ENCODE measurements around the gene POP7. TPM values are rescaled to one million over a fixed set of nuclear protein-coding genes. Genes with fewer than 3 reads are reported as not detected.
"Not testable (repeated sequence)": the region's sequence is repeated elsewhere in the genome, so short reads cannot be mapped to it uniquely, and the experiment has no call there.

The POP7 gene
- polyA plus RNA-seq, 12 donors: 15.5 to 27.0 (median 18.3) TPM; not detected in 1

GRCh38 chr7:100722480-100723212 is 16.7 kb downstream of the POP7 start:
- no peak for DNase-seq

- DNase-seq: no peak
Observed at GRCh38 chr7:100723732-100724275, 17.9 kb downstream of the POP7 start.

GRCh38 chr7:100724364-100724763 is 18.4 kb downstream of the POP7 start:
- not testable (repeated sequence) for DNase-seq

- DNase-seq: peak; percentile 75
Observed at GRCh38 chr7:100726996-100727761, 21.3 kb downstream of the POP7 start.

- DNase-seq: no peak
Observed at GRCh38 chr7:100728196-100728595, 22.3 kb downstream of the POP7 start.

- no peak for DNase-seq
Observed at GRCh38 chr7:100730136-100730800, 24.3 kb downstream of the POP7 start.

GRCh38 chr7:100731937-100732636 is 26.2 kb downstream of the POP7 start:
- no peak for DNase-seq

GRCh38 chr7:100735730-100736129 is 29.8 kb downstream of the POP7 start:
- no peak for DNase-seq

GRCh38 chr7:100736671-100737070 is 30.8 kb downstream of the POP7 start:
- no peak for DNase-seq

GRCh38 chr7:100739934-100740333 is 34.0 kb downstream of the POP7 start:
- no peak for DNase-seq

- DNase-seq: no peak
Observed at GRCh38 chr7:100744605-100745004, 38.7 kb downstream of the POP7 start.

- peak; percentile 34 for DNase-seq
Observed at GRCh38 chr7:100745184-100745583, 39.3 kb downstream of the POP7 start.

GRCh38 chr7:100752994-100753393 is 47.1 kb downstream of the POP7 start:
- DNase-seq: no peak

GRCh38 chr7:100753750-100754149 is 47.8 kb downstream of the POP7 start:
- DNase-seq: no peak

Other genes starting within 250 kb of the POP7 start
- gene SPACDR, start 241.9 kb upstream of the POP7 start, polyA plus RNA-seq (ENCODE audit: insufficient read length in 12 of 12): 1 to 10 TPM in 9 of 12 donors, under 1 TPM in 1, not detected in 2; 0.98 to 2.4 (median 1.4) TPM
- 10 to 100 TPM in 11 of 12 donors, not detected in 1; 29.0 to 95.6 (median 38.9) TPM for gene TSC22D4, start 226.9 kb upstream of the POP7 start, polyA plus RNA-seq (ENCODE audit: insufficient read length in 12 of 12)
- 1 to 10 TPM in 11 of 12 donors, not detected in 1; 1.1 to 5.7 (median 1.5) TPM for gene NYAP1, start 222.2 kb upstream of the POP7 start, polyA plus RNA-seq (ENCODE audit: insufficient read length in 12 of 12)
- gene AGFG2, start 166.9 kb upstream of the POP7 start, polyA plus RNA-seq (ENCODE audit: insufficient read length in 12 of 12): 10 to 100 TPM in 6 of 12 donors, 1 to 10 TPM in 5, not detected in 1; 7.8 to 16.8 (median 10.1) TPM
- 10 to 100 TPM in 1 of 12 donors, 1 to 10 TPM in 9, not detected in 2; 1.5 to 10.1 (median 2.8) TPM for gene SAP25, start 132.2 kb upstream of the POP7 start, polyA plus RNA-seq (ENCODE audit: insufficient read length in 12 of 12)
- gene LRCH4, start 120.0 kb upstream of the POP7 start, polyA plus RNA-seq (ENCODE audit: insufficient read length in 12 of 12): 10 to 100 TPM in 11 of 12 donors, not detected in 1; 16.7 to 39.5 (median 23.7) TPM
- 1 to 10 TPM in 7 of 12 donors, under 1 TPM in 3, not detected in 2; 0.59 to 2.1 (median 1.1) TPM for gene FBXO24, start 119.8 kb upstream of the POP7 start, polyA plus RNA-seq (ENCODE audit: insufficient read length in 12 of 12)
- 100 to 1,000 TPM; 170 to 827 (median 228) TPM for gene PCOLCE, start 103.8 kb upstream of the POP7 start, polyA plus RNA-seq (ENCODE audit: insufficient read length in 12 of 12)
- gene MOSPD3, start 93.6 kb upstream of the POP7 start, polyA plus RNA-seq (ENCODE audit: insufficient read length in 12 of 12): 10 to 100 TPM in 11 of 12 donors, not detected in 1; 12.5 to 69.6 (median 17.2) TPM
- 1 to 10 TPM in 3 of 12 donors, under 1 TPM in 7, not detected in 2; 0.23 to 2.3 (median 0.72) TPM for gene TFR2, start 64.6 kb upstream of the POP7 start, polyA plus RNA-seq (ENCODE audit: insufficient read length in 12 of 12)
- gene ACTL6B, start 49.7 kb upstream of the POP7 start, polyA plus RNA-seq (ENCODE audit: insufficient read length in 12 of 12): under 1 TPM in 3 of 12 donors, not detected in 9; 0.21 to 0.30 (median 0.28) TPM
- 100 to 1,000 TPM in 11 of 12 donors, not detected in 1; 110 to 178 (median 137) TPM for gene GNB2, start 32.4 kb upstream of the POP7 start, polyA plus RNA-seq (ENCODE audit: insufficient read length in 12 of 12)
- gene GIGYF1, start 11.9 kb upstream of the POP7 start, polyA plus RNA-seq (ENCODE audit: insufficient read length in 12 of 12): 100 to 1,000 TPM in 1 of 12 donors, 10 to 100 TPM in 11; 18.8 to 473 (median 27.5) TPM
- gene EPO, start 14.3 kb downstream of the POP7 start, polyA plus RNA-seq (ENCODE audit: insufficient read length in 12 of 12): under 1 TPM in 3 of 12 donors, not detected in 9; 0.13 to 0.28 (median 0.21) TPM
- under 1 TPM in 1 of 12 donors, not detected in 11; 0.03 TPM for gene ZAN, start 27.5 kb downstream of the POP7 start, polyA plus RNA-seq (ENCODE audit: insufficient read length in 12 of 12)
- gene EPHB4, start 121.4 kb downstream of the POP7 start, polyA plus RNA-seq (ENCODE audit: insufficient read length in 12 of 12): 10 to 100 TPM in 11 of 12 donors, not detected in 1; 31.1 to 74.0 (median 46.4) TPM
- 10 to 100 TPM in 11 of 12 donors, not detected in 1; 11.7 to 38.3 (median 16.3) TPM for gene SLC12A9, start 146.6 kb downstream of the POP7 start, polyA plus RNA-seq (ENCODE audit: insufficient read length in 12 of 12)
- 10 to 100 TPM in 11 of 12 donors, not detected in 1; 26.9 to 72.6 (median 38.8) TPM for gene TRIP6, start 161.3 kb downstream of the POP7 start, polyA plus RNA-seq (ENCODE audit: insufficient read length in 12 of 12)
- gene SRRT, start 169.0 kb downstream of the POP7 start, polyA plus RNA-seq (ENCODE audit: insufficient read length in 12 of 12): 100 to 1,000 TPM in 5 of 12 donors, 10 to 100 TPM in 6, not detected in 1; 72.6 to 153 (median 96.4) TPM
- gene UFSP1, start 183.6 kb downstream of the POP7 start, polyA plus RNA-seq (ENCODE audit: insufficient read length in 12 of 12): 1 to 10 TPM in 10 of 12 donors, not detected in 2; 1.4 to 3.4 (median 2.0) TPM
- 100 to 1,000 TPM in 2 of 12 donors, 10 to 100 TPM in 9, not detected in 1; 18.9 to 126 (median 70.5) TPM for gene ACHE, start 189.8 kb downstream of the POP7 start, polyA plus RNA-seq (ENCODE audit: insufficient read length in 12 of 12)
- gene MUC3A, start 243.4 kb downstream of the POP7 start, polyA plus RNA-seq (ENCODE audit: insufficient read length in 12 of 12): 10 to 100 TPM in 1 of 12 donors, under 1 TPM in 10, not detected in 1; 0.07 to 21.8 (median 0.25) TPM

Measured in muscle of arm (tissue), 12 donors.